H1 (cell line): ENCODE data around the gene TYMS. TPM values are rescaled to one million over a fixed set of nuclear protein-coding genes. Genes with fewer than 3 reads are reported as not detected.

Experiments used
- CTCF ChIA-PET: fragments of 300-600 bp; sonication (Branson Sonifier 250); formaldehyde crosslinking; loops from one replicate; lab custom pipeline; 2021; ENCODE audit not compliant: partially characterized antibody; lab: Charles Lee
- POLR2A ChIA-PET: fragments of 300-600 bp; sonication (Branson Sonifier 250); formaldehyde crosslinking; loops from one replicate; lab custom pipeline; 2021; ENCODE audit warnings: inconsistent platforms; ENCODE audit not compliant: partially characterized antibody; lab: Charles Lee
- DNase-seq, 2 experiments: peaks; one replicate each; pipeline versions ENCODE4 v3.0.0 to v3.0.0-alpha.2; 2010 to 2022; ENCODE audit warnings: low spot score in 2 of 2, low read depth in 1 of 2, mixed read lengths in 1 of 2
- FAIRE-seq: peaks from 2 replicates; lab custom pipeline; 2011; peaks lifted over from hg19 to GRCh38; lab: Jason Lieb, UNC
- H2AFZ ChIP-seq: 2 replicates; pipeline ENCODE4 v1.8.1; 2012; ENCODE audit warnings: low read length, inconsistent platforms
- H2AK5ac ChIP-seq: 2 replicates; pipeline ENCODE4 v1.6.1; 2013; ENCODE audit warnings: low read depth, low read length
- H2BK120ac ChIP-seq: replicated peaks from 2 replicates; pipeline ENCODE3; 2013; ENCODE audit warnings: low read depth, low read length, inconsistent platforms
- H2BK12ac ChIP-seq: 2 replicates; pipeline ENCODE4 v1.6.1; 2013; ENCODE audit warnings: low read depth, low read length
- H2BK15ac ChIP-seq: 2 replicates; pipeline ENCODE4 v1.6.1; 2013; ENCODE audit warnings: low read length
- H2BK20ac ChIP-seq: 2 replicates; pipeline ENCODE4 v1.6.1; 2013; ENCODE audit warnings: low read length
- H2BK5ac ChIP-seq: 2 replicates; pipeline ENCODE4 v1.6.1; 2013; ENCODE audit warnings: low read depth, low read length
- H3K14ac ChIP-seq: 2 replicates; pipeline ENCODE4 v1.6.1; 2013; ENCODE audit warnings: inconsistent platforms; ENCODE audit not compliant: insufficient read length
- H3K18ac ChIP-seq: 2 replicates; pipeline ENCODE4 v1.6.1; 2013; ENCODE audit warnings: low read length; ENCODE audit errors: extremely low read depth
- H3K23ac ChIP-seq: 2 replicates; pipeline ENCODE4 v1.6.1; 2013; ENCODE audit warnings: inconsistent platforms; ENCODE audit not compliant: insufficient read length
- H3K23me2 ChIP-seq: 2 replicates; pipeline ENCODE4 v1.6.1; 2013; ENCODE audit warnings: low read depth, low read length
- H3K27ac ChIP-seq: 2 replicates; pipeline ENCODE4 v1.6.1; 2011; ENCODE audit warnings: low read depth, low read length, inconsistent platforms
- H3K27me3 ChIP-seq, 4 experiments: replicated peaks in 1 of 4; 1 replicate in 1 of 4; 2 replicates in 3 of 4; pipeline versions ENCODE4 v1.6.1 to v1.8.1; 2011 to 2013; ENCODE audit warnings: low read length in 3 of 4, mild to moderate bottlenecking in 3 of 4, inconsistent platforms in 2 of 4, mixed read lengths in 2 of 4, moderate library complexity in 1 of 4; ENCODE audit not compliant: control insufficient read depth in 3 of 4, insufficient read depth in 3 of 4; ENCODE audit errors: extremely low read depth in 1 of 4
- H3K36me3 ChIP-seq, 4 experiments: 2 replicates each; pipeline versions ENCODE4 v1.6.1 to v1.8.1; 2011 to 2013; ENCODE audit warnings: mild to moderate bottlenecking in 4 of 4, low read length in 3 of 4, moderate library complexity in 2 of 4, control low read depth in 1 of 4, inconsistent platforms in 1 of 4; ENCODE audit not compliant: insufficient read depth in 4 of 4, control insufficient read depth in 2 of 4
- H3K4ac ChIP-seq: replicated peaks from 2 replicates; pipeline ENCODE3; 2013; ENCODE audit warnings: low read length, low read depth, mixed read lengths, inconsistent platforms; ENCODE audit not compliant: insufficient read length
- H3K4me1 ChIP-seq, 4 experiments: replicated peaks in 1 of 4; 1 replicate in 1 of 4; 2 replicates in 3 of 4; pipeline versions ENCODE4 v1.6.1 to v1.8.1; 2011 to 2013; ENCODE audit warnings: low read length in 3 of 4, inconsistent platforms in 2 of 4, mixed read lengths in 1 of 4; ENCODE audit not compliant: insufficient read depth in 4 of 4, control insufficient read depth in 3 of 4
- H3K4me2 ChIP-seq, 2 experiments: 2 replicates each; pipeline versions ENCODE4 v1.6.1 to v1.8.1; 2011 to 2013; ENCODE audit warnings: low read depth in 2 of 2, low read length in 2 of 2, control low read depth in 1 of 2, inconsistent platforms in 1 of 2, mild to moderate bottlenecking in 1 of 2; ENCODE audit not compliant: insufficient read depth in 1 of 2
- H3K4me3 ChIP-seq, 4 experiments: fragments of 200-600, 300-600 bp in 1 of 4; sonication (generic), shearing (Covaris generic), sonication (Bioruptor Twin) in 1 of 4; 2 replicates each; pipeline versions ENCODE4 v1.5.1 to v1.8.1; 2011 to 2016; ENCODE audit warnings: low read length in 4 of 4, low read depth in 3 of 4, control low read depth in 2 of 4, inconsistent platforms in 2 of 4, mild to moderate bottlenecking in 2 of 4, mixed read lengths in 1 of 4, moderate library complexity in 1 of 4; ENCODE audit not compliant: insufficient read depth in 2 of 4; ENCODE audit errors: extremely low read depth in 1 of 4
- H3K56ac ChIP-seq: replicated peaks from 2 replicates; pipeline ENCODE3; 2013; ENCODE audit warnings: low read depth, mild to moderate bottlenecking, mixed read lengths, low read length, inconsistent platforms; ENCODE audit not compliant: insufficient read length
- H3K79me1 ChIP-seq: 2 replicates; pipeline ENCODE4 v1.6.1; 2013; ENCODE audit warnings: low read depth, low read length, control low read depth
- H3K79me2 ChIP-seq, 2 experiments: 2 replicates each; pipeline versions ENCODE4 v1.6.1 to v1.8.1; 2012 to 2013; ENCODE audit warnings: low read length in 2 of 2, mild to moderate bottlenecking in 2 of 2, inconsistent platforms in 1 of 2; ENCODE audit not compliant: insufficient read depth in 2 of 2, control insufficient read depth in 1 of 2
- H3K9ac ChIP-seq, 4 experiments: replicated peaks in 1 of 4; 1 replicate in 1 of 4; 2 replicates in 3 of 4; pipeline versions ENCODE4 v1.6.1 to v1.8.1; 2011 to 2013; ENCODE audit warnings: low read depth in 3 of 4, low read length in 3 of 4, control low read depth in 2 of 4, mild to moderate bottlenecking in 2 of 4, moderate library complexity in 2 of 4, inconsistent platforms in 1 of 4; ENCODE audit errors: extremely low read depth in 1 of 4
- H3K9me3 ChIP-seq, 2 experiments: 2 replicates each; pipeline versions ENCODE4 v1.6.1 to v1.8.1; 2012 to 2013; ENCODE audit warnings: mild to moderate bottlenecking in 2 of 2, moderate library complexity in 2 of 2, control low read depth in 1 of 2, inconsistent platforms in 1 of 2, low read depth in 1 of 2, low read length in 1 of 2, mixed read lengths in 1 of 2; ENCODE audit not compliant: insufficient read depth in 2 of 2
- H4K20me1 ChIP-seq, 2 experiments: replicated peaks in 1 of 2; 2 replicates each; pipeline versions ENCODE3 to v1.8.1; 2011 to 2013; ENCODE audit warnings: inconsistent platforms in 2 of 2, low read length in 2 of 2, mild to moderate bottlenecking in 1 of 2; ENCODE audit not compliant: insufficient read depth in 2 of 2, control insufficient read depth in 1 of 2
- H4K5ac ChIP-seq: 2 replicates; pipeline ENCODE4 v1.6.1; 2013; ENCODE audit warnings: low read length, low read depth, mixed read lengths, inconsistent platforms; ENCODE audit not compliant: insufficient read length
- H4K8ac ChIP-seq: 2 replicates; pipeline ENCODE4 v1.8.0; 2013; ENCODE audit warnings: mild to moderate bottlenecking, moderate library complexity, low read length, inconsistent platforms; ENCODE audit not compliant: insufficient read depth; ENCODE audit errors: extremely low read depth
- H4K91ac ChIP-seq: replicated peaks from 2 replicates; pipeline ENCODE3; 2013; ENCODE audit warnings: low read length, mixed read lengths, inconsistent platforms; ENCODE audit not compliant: insufficient read length
- ASH2L ChIP-seq: fragments of 200-600, 300-600 bp; sonication (generic); IDR thresholded peaks from one replicate; pipeline ENCODE4 v1.7.1; 2017; ENCODE audit warnings: low read length
- ATF2 ChIP-seq: IDR thresholded peaks from 2 replicates; pipeline ENCODE4 v1.6.1; 2012; ENCODE audit warnings: low read length, inconsistent platforms
- ATF3 ChIP-seq: IDR thresholded peaks from 2 replicates; pipeline ENCODE4 v1.6.1; 2011; ENCODE audit warnings: low read depth, mild to moderate bottlenecking, low read length; ENCODE audit not compliant: insufficient read depth
- CBX8 ChIP-seq: fragments of 300-800, 300-1000 bp; sonication (generic); IDR thresholded peaks from 2 replicates; pipeline ENCODE4 v1.7.1; 2016; ENCODE audit warnings: low read depth, low read length, borderline replicate concordance
- CREB1 ChIP-seq: IDR thresholded peaks from 2 replicates; pipeline ENCODE4 v1.6.1; 2012; ENCODE audit warnings: inconsistent platforms
- EZH2 ChIP-seq: fragments of 200-600 bp; sonication (generic); IDR thresholded peaks from 2 replicates; pipeline ENCODE4 v1.7.1; 2012; ENCODE audit warnings: low read depth, mild to moderate bottlenecking, moderate library complexity, low read length, inconsistent platforms; ENCODE audit not compliant: severe bottlenecking
- GTF2F1 ChIP-seq: IDR thresholded peaks from 2 replicates; pipeline ENCODE4 v1.6.1; 2012; ENCODE audit warnings: low read depth, low read length, improper control_type of control experiment, borderline replicate concordance
- NANOG ChIP-seq: IDR thresholded peaks from 2 replicates; pipeline ENCODE4 v1.6.1; 2011; ENCODE audit warnings: low read length, low read depth, mild to moderate bottlenecking, inconsistent platforms; ENCODE audit not compliant: insufficient read depth, poor library complexity, severe bottlenecking
- SP1 ChIP-seq: IDR thresholded peaks from 2 replicates; pipeline ENCODE4 v1.6.1; 2011; ENCODE audit warnings: low read depth, low read length
- SP4 ChIP-seq: IDR thresholded peaks from 2 replicates; pipeline ENCODE4 v1.6.1; 2012; ENCODE audit warnings: low read length, inconsistent platforms
- SUZ12 ChIP-seq: fragments of 200-600 bp; sonication (generic); IDR thresholded peaks from 2 replicates; pipeline ENCODE4 v1.6.1; 2012; ENCODE audit warnings: mild to moderate bottlenecking, inconsistent platforms, low read length, moderate library complexity, mixed read lengths
- WGBS, 2 experiments: shearing (Covaris generic) in 1 of 2; methylation state at CpG; one replicate each; pipeline versions ENCODE4 v1.1.6 to v1.1.7; 2013 to 2015; ENCODE audit warnings: low lambda C conversion rate in 2 of 2, mixed read lengths in 2 of 2, inconsistent platforms in 1 of 2, low coverage in 1 of 2, missing lambda C conversion rate in 1 of 2; ENCODE audit not compliant: insufficient replicate concordance in 2 of 2, insufficient coverage in 1 of 2, insufficient read length in 1 of 2; ENCODE audit errors: extremely low coverage in 1 of 2, missing lambda C conversion rate in 1 of 2; 5-methylcytosine and 5-hydroxymethylcytosine counted together
- polyA plus RNA-seq, 7 experiments: library from polyadenylated mRNA; depleted of rRNA in 3 of 7; stranded (reverse) in 5 of 7; unstranded in 2 of 7; fragments of >200 nt in 5 of 7; fragments of 200-250 nt in 2 of 7; gene quantifications; 1 replicate in 5 of 7; 2 replicates in 1 of 7; 4 replicates in 1 of 7; pipeline versions ENCODE4 v1.2.1 to v1.2.3, GENCODE V29; 2011 to 2013; ENCODE audit warnings: missing spikeins in 2 of 7, mixed read lengths in 2 of 7
- total RNA-seq: library from RNA; stranded (reverse); fragmentation: NEBNext Ultra II Directional; extraction: Animal tissue kit (Norgen Biotek cat#: 25700); gene quantifications from 2 replicates; pipeline ENCODE4 v1.2.1, GENCODE V29; 2021

TYMS gene
- total and polyA plus RNA-seq, 2 of the 8 experiments (the other 6 are each of a cell fraction or from before 2014, with no cell fraction given) = 91.9 to 110 TPM

- FAIRE-seq (no peak), DNase-seq (no peak)
- WGBS, 2 experiments = 79% methylated on average over 7 of the region's 7 CpGs; no CpG with 5 or more reads in 1 of the 2 experiments
- TF ChIP-seq CREB1 (no peak), SP4 (no peak), SP1 (no peak), ASH2L (no peak), NANOG (no peak), EZH2 (no peak), ATF3 (no peak), SUZ12 (no peak), GTF2F1 (no peak), ATF2 (no peak), CBX8 (no peak)
Measured at GRCh38 chr18:621291-622043, 36.0 kb upstream of the TYMS start.

More at GRCh38 chr18:621291-622043, 36.0 kb upstream of the TYMS start:
- H3K4me2 ChIP-seq = no peak overlapping the region
- H3K23me2 ChIP-seq = no peaks in the 10 kb centered on the region; the same call in 1 of the 2 replicates
- no peaks in the 10 kb centered on the region for H3K9me3 ChIP-seq
- no peak overlapping the region for H2BK120ac ChIP-seq
- H3K56ac ChIP-seq = no peak overlapping the region
- no peak overlapping the region for H4K5ac ChIP-seq
- H3K9ac ChIP-seq = no peak overlapping the region
- H2BK12ac ChIP-seq = no peak overlapping the region
- no peak overlapping the region for H2BK20ac ChIP-seq
- H3K14ac ChIP-seq = no peak overlapping the region
- no peaks in the 10 kb centered on the region for H3K36me3 ChIP-seq
- CTCF ChIA-PET = interaction anchor here (1.0 to 1.9 kb wide), 7 partner anchors 10 to 350 kb away, joined by 3 to 5 read pairs (median 3); no protein-coding TSS in a partner anchor
- no peak overlapping the region for H3K27ac ChIP-seq
- no peaks in the 10 kb centered on the region for H3K27me3 ChIP-seq
- no peak overlapping the region for H4K8ac ChIP-seq
- H3K4me1 ChIP-seq = no peaks in the 10 kb centered on the region
- H2AK5ac ChIP-seq = no peak overlapping the region
- no peak overlapping the region for H3K18ac ChIP-seq
- H3K4ac ChIP-seq = no peak overlapping the region
- H4K20me1 ChIP-seq = no peaks in the 10 kb centered on the region
- H4K91ac ChIP-seq = no peak overlapping the region
- no peak overlapping the region for H3K4me3 ChIP-seq
- H2BK5ac ChIP-seq = no peak overlapping the region
- no peak overlapping the region for H2AFZ ChIP-seq
- no peaks in the 10 kb centered on the region for H3K79me1 ChIP-seq
- POLR2A ChIA-PET = no interaction called here
- no peak overlapping the region for H3K23ac ChIP-seq
- H2BK15ac ChIP-seq = no peak overlapping the region
- no peaks in the 10 kb centered on the region for H3K79me2 ChIP-seq
